Coronary artery (tissue), 2 donors: ENCODE results near the gene DOCK3.
"Not testable (repeated sequence)": the region's sequence is repeated elsewhere in the genome, so short reads cannot be mapped to it uniquely, and the experiment has no call there.

Experiments used
- DNase-seq: peaks from one replicate; pipeline ENCODE4 v3.0.0-alpha.2; 2017; ENCODE audit warnings: low spot score
- H3K27ac ChIP-seq, 2 donors: fragments of 200-600 bp; sonication (generic); one replicate each; pipeline ENCODE4 v1.5.1; 2016 to 2019
- H3K4me3 ChIP-seq: fragments of 200-600 bp; sonication (generic); 2 replicates; pipeline ENCODE4 v1.5.1; 2016; ENCODE audit warnings: mild to moderate bottlenecking, moderate library complexity
- TF ChIP-seq, protein P1 (sequence below): fragments of 200-600 bp; sonication (generic); IDR thresholded peaks from one replicate; pipeline ENCODE4 v1.5.1; 2019; ENCODE audit warnings: antibody characterized with exemption

The DOCK3 gene

DNA sequence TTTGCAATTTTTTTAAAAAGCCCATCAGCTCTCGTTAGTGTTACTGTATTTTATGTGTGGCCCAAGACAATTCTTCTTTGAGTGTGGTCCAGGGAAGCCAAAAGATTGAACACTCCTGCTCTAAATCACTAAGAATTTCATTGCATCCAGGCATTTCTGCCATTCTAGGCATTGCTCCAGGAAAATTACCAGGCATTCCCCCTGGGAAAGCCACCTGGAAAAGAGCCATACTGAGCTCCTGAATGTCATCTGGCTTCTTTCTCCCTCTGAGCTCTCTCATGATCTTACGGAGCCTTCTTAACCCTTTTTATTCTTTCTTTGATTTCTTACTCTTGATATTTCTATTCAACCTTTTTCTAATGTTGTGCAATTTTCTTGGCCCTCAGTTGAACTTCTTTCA is 202.2 kb downstream of the DOCK3 start:
- TF ChIP-seq, protein P1, sequence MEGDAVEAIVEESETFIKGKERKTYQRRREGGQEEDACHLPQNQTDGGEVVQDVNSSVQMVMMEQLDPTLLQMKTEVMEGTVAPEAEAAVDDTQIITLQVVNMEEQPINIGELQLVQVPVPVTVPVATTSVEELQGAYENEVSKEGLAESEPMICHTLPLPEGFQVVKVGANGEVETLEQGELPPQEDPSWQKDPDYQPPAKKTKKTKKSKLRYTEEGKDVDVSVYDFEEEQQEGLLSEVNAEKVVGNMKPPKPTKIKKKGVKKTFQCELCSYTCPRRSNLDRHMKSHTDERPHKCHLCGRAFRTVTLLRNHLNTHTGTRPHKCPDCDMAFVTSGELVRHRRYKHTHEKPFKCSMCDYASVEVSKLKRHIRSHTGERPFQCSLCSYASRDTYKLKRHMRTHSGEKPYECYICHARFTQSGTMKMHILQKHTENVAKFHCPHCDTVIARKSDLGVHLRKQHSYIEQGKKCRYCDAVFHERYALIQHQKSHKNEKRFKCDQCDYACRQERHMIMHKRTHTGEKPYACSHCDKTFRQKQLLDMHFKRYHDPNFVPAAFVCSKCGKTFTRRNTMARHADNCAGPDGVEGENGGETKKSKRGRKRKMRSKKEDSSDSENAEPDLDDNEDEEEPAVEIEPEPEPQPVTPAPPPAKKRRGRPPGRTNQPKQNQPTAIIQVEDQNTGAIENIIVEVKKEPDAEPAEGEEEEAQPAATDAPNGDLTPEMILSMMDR = no peak
- Histone ChIP-seq H3K4me3 (no peak overlapping the region), H3K27ac (no peak overlapping the region)
- DNase-seq = no peak

- not testable (repeated sequence) for DNase-seq, H3K27ac ChIP-seq, H3K4me3 ChIP-seq
Observed at GRCh38 chr3:50882733-50883132, 208.0 kb downstream of the DOCK3 start.

- no peak for DNase-seq
- Histone ChIP-seq H3K4me3 (no peak overlapping the region), H3K27ac (no peak overlapping the region)
- TF ChIP-seq, protein P1 = no peak
Observed at GRCh38 chr3:50883755-50884154, 209.0 kb downstream of the DOCK3 start.

DNA sequence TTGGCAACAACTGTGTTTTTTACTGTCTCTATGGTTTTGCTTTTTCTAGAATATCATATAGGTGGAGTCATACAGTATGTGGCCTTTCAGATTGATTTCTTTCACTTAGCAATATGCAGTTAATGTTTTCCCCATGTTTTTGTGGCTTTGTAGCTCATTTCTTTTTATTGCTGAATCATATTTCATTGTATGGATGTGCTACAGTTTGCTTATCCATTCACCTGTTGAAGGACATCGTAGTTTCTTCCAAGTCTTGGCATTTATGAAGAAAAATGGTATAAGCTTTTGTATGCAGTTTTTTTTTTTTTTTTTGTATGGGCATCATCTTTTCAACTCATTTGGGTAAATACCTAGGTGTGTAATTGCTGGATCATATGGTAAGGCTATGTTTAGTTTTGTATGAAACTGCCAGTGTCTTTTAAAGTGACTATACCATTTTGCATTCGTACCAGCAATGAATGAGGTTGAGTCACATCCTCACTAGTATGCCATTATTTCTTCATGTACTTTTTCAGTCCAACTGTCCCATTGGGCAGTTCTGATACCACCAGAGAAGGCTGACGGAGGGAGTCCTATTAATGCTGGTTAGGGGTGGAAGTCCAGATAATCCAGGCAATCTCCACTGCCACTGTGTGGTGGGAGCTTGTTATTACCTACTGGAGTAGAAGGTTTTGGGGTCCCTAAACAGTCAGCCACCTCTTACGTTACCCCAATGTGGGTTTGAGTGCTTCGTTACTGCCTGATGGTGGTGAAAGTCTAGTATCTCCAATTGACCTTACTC is 210.5 kb downstream of the DOCK3 start:
- H3K27ac ChIP-seq = no peak overlapping the region
- DNase-seq = no peak
- no peak overlapping the region for H3K4me3 ChIP-seq
- TF ChIP-seq, protein P1 = no peak

GRCh38 chr3:50890688-50891344 is 216.1 kb downstream of the DOCK3 start:
- Histone ChIP-seq H3K4me3 (no peak overlapping the region), H3K27ac (no peak overlapping the region)
- no peak for DNase-seq
- TF ChIP-seq, protein P1 = no peak

DNA sequence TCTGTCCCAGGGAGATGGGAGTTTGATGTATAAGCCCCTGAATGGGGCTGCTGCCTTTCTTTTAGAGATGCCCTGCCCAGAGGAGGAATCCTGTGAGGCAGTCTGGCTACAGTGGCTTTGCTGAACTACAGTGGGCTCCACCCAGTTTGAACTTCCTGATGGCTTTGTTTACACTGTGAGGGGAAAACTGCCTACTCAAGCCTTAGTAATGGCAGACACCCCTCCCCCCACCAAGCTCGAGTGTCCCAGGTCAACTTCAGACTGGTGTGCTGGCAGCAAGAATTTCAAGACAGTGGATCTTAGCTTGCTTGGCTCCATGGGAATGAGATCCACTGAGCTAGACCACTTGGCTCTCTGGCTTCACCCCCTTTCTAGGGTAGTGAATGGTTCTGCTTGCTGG is 226.4 kb downstream of the DOCK3 start:
- DNase-seq, H3K4me3 ChIP-seq, H3K27ac ChIP-seq: not testable (repeated sequence)

DNA sequence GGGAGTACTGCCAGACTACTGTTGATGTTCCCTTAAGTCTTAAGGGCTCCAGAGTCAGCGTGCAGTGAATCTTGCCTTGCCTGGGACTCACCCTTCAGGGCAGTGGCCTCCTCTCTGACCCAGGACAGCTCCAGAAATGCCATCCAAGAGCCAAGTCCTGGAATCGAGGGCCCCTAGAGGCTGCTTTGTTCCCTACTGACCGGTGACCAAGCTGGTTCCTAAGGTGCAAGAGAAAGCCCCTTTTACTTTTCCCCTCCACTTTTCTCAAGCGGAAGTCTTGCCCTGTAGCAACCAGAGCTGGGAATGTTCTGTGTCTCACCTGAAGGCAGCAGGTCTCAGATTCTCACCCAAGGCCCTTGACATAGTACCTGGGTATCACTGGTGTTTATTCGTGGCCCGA is 238.0 kb downstream of the DOCK3 start:
- TF ChIP-seq, protein P1 = no peak
- DNase-seq = no peak
- Histone ChIP-seq H3K27ac (no peak overlapping the region), H3K4me3 (no peak overlapping the region)

GRCh38 chr3:50913260-50913659 is 238.5 kb downstream of the DOCK3 start:
- TF ChIP-seq, protein P1 = no peak
- Histone ChIP-seq H3K27ac (no peak overlapping the region), H3K4me3 (no peak overlapping the region)
- DNase-seq = no peak

DNA sequence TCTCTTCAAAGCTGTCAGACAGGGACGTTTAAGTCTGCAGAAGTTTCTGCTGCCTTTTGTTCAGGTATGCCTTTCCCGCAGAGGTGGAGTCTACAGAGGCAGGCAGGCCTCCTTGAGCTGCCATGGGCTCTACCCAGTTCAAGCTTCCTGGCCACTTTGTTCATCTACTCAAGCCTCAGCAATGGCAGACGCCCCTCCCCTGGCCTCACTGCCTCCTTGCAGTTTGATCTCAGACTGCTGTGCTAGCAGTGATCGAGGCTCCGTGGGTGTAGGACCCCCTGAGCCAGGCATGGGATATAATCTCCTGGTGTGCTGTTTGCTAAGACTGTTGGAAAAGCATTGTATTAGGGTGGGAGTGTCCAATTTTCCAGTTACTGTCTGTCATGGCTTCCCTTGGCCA is 247.3 kb downstream of the DOCK3 start:
- not testable (repeated sequence) for H3K4me3 ChIP-seq, DNase-seq, H3K27ac ChIP-seq
